Naive thymus-derived CD8-positive, alpha-beta T cell (primary cell): ENCODE results near the gene SFT2D1. TPM values are rescaled to one million over a fixed set of nuclear protein-coding genes. Genes with fewer than 3 reads are reported as not detected.
A peak's percentile ranks its signal among the peaks of the same experiment; 100 is the strongest.

Experiments used
- ATAC-seq, 2 donors: fragments of 150-1000 bp; cut with Tn5 transposase in 1 of 2; sonication (Bioruptor Pico), chemical (Tn5 transposase) in 1 of 2; 1 replicate in 1 of 2; 2 replicates in 1 of 2; pipeline ENCODE4 v1.10.0; 2021; ENCODE audit warnings: mild to moderate bottlenecking in 2 of 2, moderate library complexity in 2 of 2
- POLR2A ChIA-PET: fragments of 350-600 bp; sonication (Branson Sonifier 250); formaldehyde crosslinking; loops from one replicate; lab custom pipeline; 2021; ENCODE audit warnings: antibody characterized with exemption; lab: Charles Lee
- DNase-seq, 10 donors: peaks; one replicate each; pipeline versions ENCODE4 v3.0.0 to v3.0.0-alpha.2; 2020 to 2022
- H3K27ac Mint-ChIP-seq, 10 donors: one replicate each; pipeline ENCODE4 v1.8.0; 2020 to 2022; ENCODE audit warnings: mild to moderate bottlenecking in 10 of 10, mixed read lengths in 10 of 10, moderate library complexity in 4 of 10, inconsistent platforms in 1 of 10
- H3K27me3 Mint-ChIP-seq, 5 donors: one replicate each; pipeline ENCODE4 v1.8.0; 2021 to 2022; ENCODE audit warnings: mixed read lengths in 5 of 5
- H3K36me3 Mint-ChIP-seq, 3 donors: one replicate each; pipeline ENCODE4 v1.8.0; 2020 to 2022; ENCODE audit warnings: mixed read lengths in 3 of 3, mild to moderate bottlenecking in 2 of 3, inconsistent platforms in 1 of 3
- H3K4me1 Mint-ChIP-seq, 4 donors: one replicate each; pipeline ENCODE4 v1.8.0; 2021 to 2022; ENCODE audit warnings: mixed read lengths in 4 of 4
- H3K4me3 Mint-ChIP-seq, 10 donors: one replicate each; pipeline ENCODE4 v1.8.0; 2020 to 2022; ENCODE audit warnings: mild to moderate bottlenecking in 10 of 10, mixed read lengths in 10 of 10, moderate library complexity in 6 of 10, inconsistent platforms in 1 of 10
- H3K9me3 Mint-ChIP-seq, 9 donors: one replicate each; pipeline ENCODE4 v1.8.0; 2020 to 2022; ENCODE audit warnings: mixed read lengths in 9 of 9, mild to moderate bottlenecking in 3 of 9, inconsistent platforms in 1 of 9, moderate library complexity in 1 of 9
- polyA plus RNA-seq, 3 donors: library from polyadenylated mRNA; unstranded; fragments of 300-500 nt; fragmentation: Illumina TruSeq; gene quantifications; one replicate each; pipeline ENCODE4 v1.2.3, GENCODE V29; 2021
- total RNA-seq, 8 experiments: library from RNA in 2 of 8; stranded (reverse) in 2 of 8; gene quantifications; one replicate each; pipeline ENCODE4 v1.2.3 and lab custom pipeline; 2021 to 2026

SFT2D1 gene
- total and polyA plus RNA-seq, 5 experiments from 2014 or later, result 28.5 to 58.1 (median 44.2) TPM

DNA sequence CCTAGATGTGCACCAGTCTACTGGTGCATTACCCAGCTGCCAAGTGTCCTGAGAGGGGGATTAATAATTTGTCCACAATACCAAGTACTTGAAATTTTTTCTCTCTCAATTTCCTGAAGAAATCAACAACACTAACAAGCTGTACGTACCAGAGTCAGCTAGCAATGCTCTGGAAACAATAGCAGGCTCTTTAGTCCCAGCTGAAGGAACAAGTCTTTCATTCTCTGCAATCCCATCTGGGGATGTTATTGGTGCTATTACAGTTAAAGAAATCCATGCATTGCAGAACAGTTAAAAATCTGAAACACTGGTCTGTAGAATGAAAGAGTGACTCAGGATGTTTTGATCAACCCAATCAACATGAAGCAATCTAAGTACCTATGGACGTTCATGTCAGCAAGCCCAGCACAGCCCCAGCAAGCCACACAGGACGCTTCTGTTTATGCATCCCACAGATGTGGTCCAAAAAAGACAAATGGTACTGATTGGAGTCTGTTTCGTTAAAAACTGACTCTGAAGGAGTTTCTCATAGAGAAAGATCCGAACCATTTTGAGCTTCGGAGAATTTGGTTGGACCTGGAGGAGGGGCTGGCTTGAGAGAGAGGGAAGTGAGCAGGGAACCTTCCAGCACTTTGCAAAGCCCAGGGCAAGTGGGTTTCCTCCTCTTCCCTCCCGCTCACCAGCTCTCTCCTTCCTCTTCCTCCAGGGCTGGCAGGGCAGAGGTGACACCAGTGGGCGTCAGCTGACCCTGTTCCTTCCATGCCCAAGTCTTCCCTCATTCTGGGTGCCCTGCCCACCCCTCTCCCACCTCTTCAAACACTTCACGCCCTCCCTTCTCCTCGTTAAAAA lies 46.1 kb downstream of the SFT2D1 start:
- Mint-ChIP-seq H3K27me3 (peaks cover 17 to 52% (median 20%) of the 10 kb centered on the region in 5 donors), H3K9me3 (no peaks in the 10 kb centered on the region), H3K4me3 (no peak overlapping the region), H3K36me3 (no peaks in the 10 kb centered on the region), H3K4me1 (peaks cover 0 to 3% (median 0%) of the 10 kb centered on the region in 4 donors), H3K27ac (no peak overlapping the region)
- ATAC-seq, result no peak
- POLR2A ChIA-PET, result no interaction called here
- DNase-seq, result no peak

DNA sequence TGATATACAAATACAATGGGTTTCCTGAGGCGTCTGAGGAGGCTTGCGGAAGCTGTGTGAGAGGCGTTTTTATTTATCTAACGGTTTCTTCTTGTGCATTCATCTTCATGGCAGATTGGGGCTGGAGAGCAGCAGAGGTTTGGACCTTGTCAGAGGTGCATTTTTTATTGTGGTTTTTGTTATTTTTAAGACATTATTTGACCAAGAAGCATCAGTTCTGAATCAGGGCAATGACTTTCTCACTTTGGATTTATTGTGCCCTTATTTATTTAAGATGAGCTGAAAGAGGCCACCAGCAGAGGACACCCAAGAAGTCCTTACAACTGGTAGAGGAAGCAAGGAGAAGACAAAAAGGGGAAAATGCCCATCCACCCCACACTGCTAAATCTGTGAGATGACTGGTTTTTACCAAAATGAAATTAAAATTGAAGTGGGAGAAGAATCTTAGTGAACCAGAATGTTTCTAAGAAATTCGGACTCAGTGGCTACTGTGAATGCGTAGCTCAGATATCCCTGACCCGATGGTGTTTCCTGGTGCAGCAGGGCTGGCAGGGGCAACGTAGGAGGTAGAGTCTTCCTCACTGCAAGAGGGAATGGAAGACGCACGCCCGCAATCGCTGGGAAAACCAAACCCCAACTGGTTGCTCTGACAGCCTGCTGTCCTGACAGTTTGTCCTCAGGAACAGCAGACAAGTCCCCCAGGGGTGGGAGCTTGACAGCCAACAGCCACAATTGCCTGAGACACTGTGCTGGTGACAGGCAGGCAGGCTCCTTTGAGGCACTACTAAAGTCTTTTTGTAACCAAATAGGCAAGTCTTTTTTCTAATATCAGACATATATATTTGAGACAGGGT lies 48.4 kb downstream of the SFT2D1 start:
- Mint-ChIP-seq H3K4me1 (peaks cover 0 to 3% (median 0%) of the 10 kb centered on the region in 4 donors), H3K27me3 (peaks cover 12 to 30% (median 14%) of the 10 kb centered on the region in 5 donors), H3K4me3 (no peak overlapping the region), H3K9me3 (no peaks in the 10 kb centered on the region), H3K27ac (no peak overlapping the region), H3K36me3 (no peaks in the 10 kb centered on the region)
- no peak for ATAC-seq
- POLR2A ChIA-PET, result no interaction called here
- no peak for DNase-seq

DNA sequence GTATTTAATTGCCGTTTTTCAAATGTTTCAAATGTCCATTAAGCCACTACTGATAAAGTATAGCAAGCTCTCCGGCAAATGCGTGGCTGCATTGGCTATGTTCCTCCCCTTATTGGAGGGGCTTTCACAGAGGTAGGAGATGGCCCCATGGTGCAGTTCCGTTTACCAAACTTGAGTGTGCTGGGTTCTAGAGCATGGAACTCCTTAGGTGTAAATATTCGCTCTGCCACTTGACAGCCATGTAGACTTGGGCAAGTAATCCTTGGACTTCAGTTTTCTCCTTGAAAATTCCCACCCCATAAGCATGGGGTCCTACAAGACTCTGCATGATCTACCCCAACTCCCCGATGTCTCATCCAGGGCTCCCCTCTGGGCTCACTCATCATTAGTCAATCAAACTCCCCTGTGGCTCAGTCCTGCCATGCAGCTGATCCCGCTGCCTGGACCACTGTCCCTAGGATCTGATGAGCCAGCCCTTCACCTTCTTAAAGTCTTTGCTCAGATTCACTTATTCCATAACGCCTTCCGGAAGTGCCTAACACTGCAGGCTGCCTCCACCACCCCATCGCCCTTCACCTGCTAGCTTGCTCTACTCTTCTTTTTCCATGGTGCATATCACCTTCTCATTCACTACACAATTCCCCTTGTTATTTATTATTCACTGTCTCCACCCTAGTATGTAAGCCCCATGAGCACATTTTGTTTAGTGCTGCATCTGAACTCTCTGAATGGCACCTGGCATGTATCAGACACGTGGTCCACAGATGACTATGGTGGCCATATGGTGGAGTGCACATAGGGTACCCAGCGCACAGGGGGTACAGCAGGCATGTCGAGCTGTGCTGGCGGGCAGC lies 52.9 kb downstream of the SFT2D1 start:
- DNase-seq, result no peak
- peak overlapping the region in 2 of 10 donors; percentile 7 to 8 for H3K27ac Mint-ChIP-seq
- peaks cover 0 to 15% (median 0%) of the 10 kb centered on the region in 4 donors for H3K4me1 Mint-ChIP-seq
- no peak overlapping the region for H3K4me3 Mint-ChIP-seq
- no peaks in the 10 kb centered on the region for H3K9me3 Mint-ChIP-seq
- peak; percentile 58 to 62 for ATAC-seq
- no peaks in the 10 kb centered on the region for H3K36me3 Mint-ChIP-seq
- POLR2A ChIA-PET, result no interaction called here
- H3K27me3 Mint-ChIP-seq, result peaks cover 3 to 9% (median 6%) of the 10 kb centered on the region in 5 donors

DNA sequence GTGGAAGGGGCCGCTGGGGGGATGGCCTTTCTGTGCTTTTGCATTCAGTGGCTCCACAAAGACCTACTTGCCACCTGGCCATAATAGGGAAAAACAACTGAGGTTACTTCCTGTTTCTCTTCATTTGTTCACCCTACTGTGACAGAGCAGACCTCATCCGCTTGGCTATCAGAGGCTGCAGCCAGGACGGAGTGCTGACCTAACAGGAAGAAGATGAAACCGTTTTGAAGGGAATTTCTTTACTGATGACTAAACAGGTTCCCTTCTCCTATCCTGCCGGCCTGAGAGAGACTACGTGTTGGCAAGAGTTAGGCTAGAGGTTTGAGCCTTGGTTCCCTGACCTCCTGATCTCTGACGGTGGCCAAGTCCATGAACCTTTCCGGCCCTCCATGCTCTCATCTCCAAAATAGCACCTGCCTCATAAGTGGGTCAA lies 55.5 kb downstream of the SFT2D1 start:
- H3K4me1 Mint-ChIP-seq, result peaks cover 0 to 15% (median 0%) of the 10 kb centered on the region in 4 donors
- no peak overlapping the region for H3K4me3 Mint-ChIP-seq
- no peaks in the 10 kb centered on the region for H3K9me3 Mint-ChIP-seq
- no peaks in the 10 kb centered on the region for H3K36me3 Mint-ChIP-seq
- DNase-seq, result no peak
- peak overlapping the region in 2 of 10 donors; percentile 27 to 53 for H3K27ac Mint-ChIP-seq
- H3K27me3 Mint-ChIP-seq, result peaks cover 2 to 7% (median 3%) of the 10 kb centered on the region in 5 donors
- POLR2A ChIA-PET, result no interaction called here
- no peak for ATAC-seq

GRCh38 chr6:166285233-166285632 lies 57.1 kb downstream of the SFT2D1 start:
- Mint-ChIP-seq H3K9me3 (no peaks in the 10 kb centered on the region), H3K4me1 (peaks cover 0 to 15% (median 0%) of the 10 kb centered on the region in 4 donors), H3K27me3 (peaks cover 0 to 8% (median 0%) of the 10 kb centered on the region in 5 donors), H3K36me3 (no peaks in the 10 kb centered on the region), H3K27ac (no peak overlapping the region), H3K4me3 (no peak overlapping the region)
- ATAC-seq, result no peak
- POLR2A ChIA-PET, result no interaction called here
- DNase-seq, result no peak

DNA sequence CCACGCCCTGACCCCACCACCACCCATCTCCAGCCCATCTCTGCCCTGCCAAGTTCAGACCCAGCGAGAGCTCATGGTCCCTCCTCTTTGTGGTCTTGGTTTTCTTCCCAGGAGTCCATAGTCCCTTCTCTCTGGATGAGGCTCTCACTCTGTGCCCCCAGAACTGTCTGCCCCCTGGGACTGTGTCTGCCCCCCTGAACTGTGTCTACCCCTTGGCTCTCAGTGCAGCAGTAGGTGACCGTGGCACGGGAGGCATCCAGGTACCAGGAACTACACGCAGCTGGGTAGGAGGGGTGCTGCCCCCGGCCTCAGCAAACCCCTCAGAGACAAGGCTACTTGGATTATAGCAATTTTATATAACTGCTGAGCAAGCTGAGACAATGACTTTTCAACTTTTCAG lies 57.7 kb downstream of the SFT2D1 start:
- Mint-ChIP-seq H3K9me3 (no peaks in the 10 kb centered on the region), H3K4me3 (no peak overlapping the region), H3K36me3 (no peaks in the 10 kb centered on the region), H3K4me1 (peaks cover 0 to 15% (median 0%) of the 10 kb centered on the region in 4 donors), H3K27me3 (peaks cover 0 to 8% (median 0%) of the 10 kb centered on the region in 5 donors), H3K27ac (no peak overlapping the region)
- POLR2A ChIA-PET, result interaction anchor here (0.6 kb wide), 1 partner anchor 8 kb away, joined by 3 read pairs; no protein-coding TSS in a partner anchor
- DNase-seq, result no peak
- ATAC-seq, result no peak

DNA sequence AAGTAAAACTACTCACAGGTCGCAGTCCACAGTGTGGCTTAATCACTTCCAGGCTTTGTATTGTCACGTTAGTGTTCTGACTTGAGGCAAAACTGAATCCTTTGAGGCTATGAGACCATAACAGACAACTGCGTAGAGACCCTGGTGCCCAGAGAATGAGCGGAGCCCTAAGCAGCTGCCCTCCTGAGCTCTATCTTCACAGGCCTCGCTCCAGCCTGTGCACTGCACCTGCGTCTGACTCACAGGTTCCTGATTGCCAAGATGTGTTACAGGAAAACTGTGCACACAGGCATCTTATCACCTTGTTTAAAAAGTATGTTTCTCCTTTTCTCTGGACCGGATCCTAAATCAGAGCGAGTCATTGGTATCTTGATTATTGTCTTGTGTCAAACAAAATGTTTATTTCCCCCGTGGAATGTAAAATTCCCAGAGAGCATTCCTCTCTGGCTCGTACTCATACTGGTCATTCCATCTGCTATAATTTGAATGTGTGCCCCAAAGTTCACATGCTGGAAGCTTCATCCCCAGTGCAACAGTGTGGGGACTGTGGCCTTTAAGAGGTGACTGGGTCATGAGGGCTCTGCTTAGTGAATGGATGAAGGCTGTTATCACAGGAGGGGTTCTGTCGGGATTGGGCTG lies 59.8 kb downstream of the SFT2D1 start:
- POLR2A ChIA-PET, result interaction anchor here (0.6 kb wide), 1 partner anchor 120 kb away, joined by 3 read pairs; no protein-coding TSS in a partner anchor
- no peak for ATAC-seq
- Mint-ChIP-seq H3K27me3 (peaks cover 0 to 8% (median 0%) of the 10 kb centered on the region in 5 donors), H3K4me3 (no peak overlapping the region), H3K27ac (peak overlapping the region in 1 of 10 donors; percentile 48), H3K36me3 (no peaks in the 10 kb centered on the region), H3K9me3 (no peaks in the 10 kb centered on the region), H3K4me1 (peaks cover 0 to 15% (median 0%) of the 10 kb centered on the region in 4 donors)
- no peak for DNase-seq

- ATAC-seq, result no peak
- Mint-ChIP-seq H3K4me1 (peaks cover 0 to 5% (median under 1%) of the 10 kb centered on the region in 4 donors), H3K36me3 (no peaks in the 10 kb centered on the region), H3K27me3 (peaks cover 0 to 8% (median 1%) of the 10 kb centered on the region in 5 donors), H3K9me3 (no peaks in the 10 kb centered on the region), H3K27ac (no peak overlapping the region), H3K4me3 (no peak overlapping the region)
- DNase-seq, result no peak
- POLR2A ChIA-PET, result no interaction called here
Measured at GRCh38 chr6:166281104-166281503, 61.2 kb downstream of the SFT2D1 start.

DNA sequence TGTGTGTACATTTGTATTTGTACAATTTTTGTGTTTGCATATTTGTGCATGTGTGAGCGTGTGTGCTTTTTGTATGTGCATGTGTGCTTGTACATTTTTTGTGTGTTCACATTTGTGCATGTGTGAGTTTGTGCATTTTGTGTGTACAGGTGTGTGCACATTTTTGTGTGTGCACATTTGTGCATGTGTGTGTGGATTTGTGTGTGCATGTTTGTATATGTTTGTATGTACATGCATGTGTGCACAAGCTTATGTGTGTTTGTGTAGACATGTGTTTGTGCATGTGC lies 63.0 kb downstream of the SFT2D1 start:
- H3K27me3 Mint-ChIP-seq, result peaks cover 0 to 8% (median 1%) of the 10 kb centered on the region in 5 donors
- H3K36me3 Mint-ChIP-seq, result no peaks in the 10 kb centered on the region
- peaks cover 4 to 9% (median 6%) of the 10 kb centered on the region in 4 donors for H3K4me1 Mint-ChIP-seq
- H3K9me3 Mint-ChIP-seq, result no peaks in the 10 kb centered on the region
- DNase-seq (no peak), ATAC-seq (no peak)
- no peak overlapping the region for H3K27ac Mint-ChIP-seq
- POLR2A ChIA-PET, result no interaction called here
- H3K4me3 Mint-ChIP-seq, result no peak overlapping the region

- H3K4me1 Mint-ChIP-seq, result peaks cover 4 to 9% (median 7%) of the 10 kb centered on the region in 4 donors
- ATAC-seq, result no peak
- H3K4me3 Mint-ChIP-seq, result no peak overlapping the region
- no peak for DNase-seq
- no peak overlapping the region for H3K27ac Mint-ChIP-seq
- H3K36me3 Mint-ChIP-seq, result no peaks in the 10 kb centered on the region
- POLR2A ChIA-PET, result no interaction called here
- H3K9me3 Mint-ChIP-seq, result no peaks in the 10 kb centered on the region
- H3K27me3 Mint-ChIP-seq, result peaks cover 0 to 8% (median 1%) of the 10 kb centered on the region in 5 donors
Measured at GRCh38 chr6:166278579-166279392, 63.6 kb downstream of the SFT2D1 start.

DNA sequence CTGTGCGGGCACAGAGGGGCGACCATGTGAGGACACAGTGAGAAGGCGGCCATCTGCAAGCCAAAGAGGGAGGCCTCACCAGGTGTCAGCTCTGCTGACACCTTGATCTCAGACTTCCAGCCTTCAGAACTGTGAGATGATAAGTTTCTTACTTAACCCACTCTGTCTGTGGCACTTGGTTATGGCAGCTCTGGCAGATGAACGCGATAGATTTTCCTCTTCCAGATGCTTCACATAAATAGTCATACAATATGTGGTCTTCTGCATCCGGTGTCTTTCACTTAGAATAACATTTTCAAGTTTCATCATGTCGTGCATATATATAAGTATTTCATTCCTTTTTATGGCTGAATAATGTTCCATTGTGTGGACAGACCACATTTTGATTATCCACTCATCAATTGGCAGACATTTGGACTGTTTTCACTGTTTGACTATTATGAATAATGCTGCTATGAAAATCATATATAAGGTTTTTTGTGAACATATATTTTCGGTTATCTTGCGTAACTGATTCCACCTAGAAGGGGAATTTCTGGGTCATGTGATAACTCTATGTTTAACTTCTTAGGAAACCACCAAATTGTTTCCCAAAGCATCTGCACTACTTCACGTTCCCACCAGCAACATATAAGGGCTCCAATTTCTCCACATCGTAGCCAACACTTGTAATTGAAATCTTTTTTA lies 64.3 kb downstream of the SFT2D1 start:
- peaks cover 0 to 8% (median 1%) of the 10 kb centered on the region in 5 donors for H3K27me3 Mint-ChIP-seq
- H3K4me3 Mint-ChIP-seq, result no peak overlapping the region
- no peaks in the 10 kb centered on the region for H3K9me3 Mint-ChIP-seq
- no peak overlapping the region for H3K27ac Mint-ChIP-seq
- no peaks in the 10 kb centered on the region for H3K36me3 Mint-ChIP-seq
- POLR2A ChIA-PET, result no interaction called here
- no peak for DNase-seq
- no peak for ATAC-seq
- H3K4me1 Mint-ChIP-seq, result peaks cover 4 to 9% (median 7%) of the 10 kb centered on the region in 4 donors
